ENCODE data around the gene ZSCAN5A. TPM values are rescaled to one million over a fixed set of nuclear protein-coding genes. Genes with fewer than 3 reads are reported as not detected.
"Not testable (repeated sequence)": the region's sequence is repeated elsewhere in the genome, so short reads cannot be mapped to it uniquely, and the experiment has no call there.

ZSCAN5A gene
- total RNA-seq, 1 donor from 2014 or later = 1.4 TPM

- TF ChIP-seq, protein P1, sequence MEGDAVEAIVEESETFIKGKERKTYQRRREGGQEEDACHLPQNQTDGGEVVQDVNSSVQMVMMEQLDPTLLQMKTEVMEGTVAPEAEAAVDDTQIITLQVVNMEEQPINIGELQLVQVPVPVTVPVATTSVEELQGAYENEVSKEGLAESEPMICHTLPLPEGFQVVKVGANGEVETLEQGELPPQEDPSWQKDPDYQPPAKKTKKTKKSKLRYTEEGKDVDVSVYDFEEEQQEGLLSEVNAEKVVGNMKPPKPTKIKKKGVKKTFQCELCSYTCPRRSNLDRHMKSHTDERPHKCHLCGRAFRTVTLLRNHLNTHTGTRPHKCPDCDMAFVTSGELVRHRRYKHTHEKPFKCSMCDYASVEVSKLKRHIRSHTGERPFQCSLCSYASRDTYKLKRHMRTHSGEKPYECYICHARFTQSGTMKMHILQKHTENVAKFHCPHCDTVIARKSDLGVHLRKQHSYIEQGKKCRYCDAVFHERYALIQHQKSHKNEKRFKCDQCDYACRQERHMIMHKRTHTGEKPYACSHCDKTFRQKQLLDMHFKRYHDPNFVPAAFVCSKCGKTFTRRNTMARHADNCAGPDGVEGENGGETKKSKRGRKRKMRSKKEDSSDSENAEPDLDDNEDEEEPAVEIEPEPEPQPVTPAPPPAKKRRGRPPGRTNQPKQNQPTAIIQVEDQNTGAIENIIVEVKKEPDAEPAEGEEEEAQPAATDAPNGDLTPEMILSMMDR (conservative IDR thresholded peaks at IDR 0.05; ENCODE audit: low read depth, low read length) = no peak
- H3K4me3 ChIP-seq (ENCODE audit: low read depth, low read length) = no peak overlapping the region
- DNase-seq (ENCODE audit: low read depth) = no peak
Measured at GRCh38 chr19:56308792-56309191, 5.8 kb downstream of the ZSCAN5A start.

DNA sequence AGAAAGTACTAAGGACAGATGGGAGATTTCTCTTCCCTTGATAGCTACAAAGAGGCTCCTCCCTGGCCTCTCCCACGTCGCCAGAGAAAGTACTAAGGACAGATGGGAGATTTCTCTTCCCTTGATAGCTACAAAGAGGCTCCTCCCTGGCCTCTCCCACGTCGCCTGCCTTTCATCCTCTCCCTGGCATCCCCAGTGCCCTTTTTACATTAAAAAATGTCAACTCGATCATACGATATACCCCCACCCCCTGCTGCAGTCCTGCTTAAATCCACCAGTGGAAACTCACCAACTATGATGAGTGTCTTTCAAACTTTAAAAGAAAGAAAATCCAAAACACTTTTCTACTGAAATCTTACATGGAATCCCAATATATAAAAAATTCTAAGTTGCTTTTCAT lies 7.6 kb downstream of the ZSCAN5A start:
- not testable (repeated sequence) for H3K4me3 ChIP-seq (ENCODE audit: low read depth, low read length); DNase-seq (ENCODE audit: low read depth)

- TF ChIP-seq, protein P1 (conservative IDR thresholded peaks at IDR 0.05; ENCODE audit: low read depth, low read length) = no peak
- no peak overlapping the region for H3K4me3 ChIP-seq (ENCODE audit: low read depth, low read length)
Measured at GRCh38 chr19:56306016-56306415, 8.6 kb downstream of the ZSCAN5A start.

GRCh38 chr19:56304243-56304642 lies 10.4 kb downstream of the ZSCAN5A start:
- TF ChIP-seq, protein P1 (conservative IDR thresholded peaks at IDR 0.05; ENCODE audit: low read depth, low read length) = no peak
- H3K4me3 ChIP-seq (ENCODE audit: low read depth, low read length) = no peak overlapping the region
- DNase-seq (ENCODE audit: low read depth) = no peak

More at GRCh38 chr19:56306016-56306415, 8.6 kb downstream of the ZSCAN5A start:
- no peak for DNase-seq (ENCODE audit: low read depth)

DNA sequence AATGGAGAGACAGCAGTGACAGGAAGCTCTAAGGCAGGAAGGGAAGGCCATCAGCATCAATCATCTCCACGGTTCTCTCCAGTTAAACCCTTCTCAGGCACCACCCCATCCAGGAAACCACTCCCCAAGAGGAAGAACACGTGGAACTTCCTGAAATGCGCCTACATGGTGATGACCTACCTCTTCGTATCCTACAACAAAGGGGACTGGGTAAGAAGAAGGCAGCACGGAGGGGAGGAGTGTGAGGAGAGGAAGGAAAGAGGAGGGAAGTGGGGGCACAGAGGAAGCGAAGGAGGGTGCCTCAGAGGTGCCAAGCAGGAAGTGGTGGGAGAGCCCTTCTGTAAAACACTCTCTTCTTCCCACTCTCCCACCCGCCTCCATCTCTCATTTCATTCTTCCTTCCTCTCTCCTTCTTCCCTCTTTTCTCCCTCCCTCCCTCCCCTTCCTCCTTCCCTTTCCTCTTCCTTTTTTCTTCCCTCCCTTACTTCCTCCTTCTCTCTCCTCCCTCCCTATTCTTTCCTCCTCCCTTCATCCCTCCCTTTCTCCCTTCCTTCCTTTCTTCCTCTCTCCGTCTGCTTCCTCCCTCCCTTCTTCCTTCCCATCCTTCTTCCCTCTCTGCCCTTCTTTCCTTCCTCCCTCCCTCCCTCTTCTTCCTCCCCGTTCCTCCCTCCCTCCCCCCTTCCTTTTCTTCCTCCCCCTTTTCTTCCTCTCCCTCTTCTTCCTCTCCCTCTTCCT lies 12.6 kb downstream of the ZSCAN5A start:
- TF ChIP-seq, protein P1 (conservative IDR thresholded peaks at IDR 0.05; ENCODE audit: low read depth, low read length) = no peak
- DNase-seq (ENCODE audit: low read depth) = no peak
- no peak overlapping the region for H3K4me3 ChIP-seq (ENCODE audit: low read depth, low read length)

GRCh38 chr19:56301155-56301554 lies 13.5 kb downstream of the ZSCAN5A start:
- H3K4me3 ChIP-seq (ENCODE audit: low read depth, low read length) = no peak overlapping the region
- no peak for DNase-seq (ENCODE audit: low read depth)
- TF ChIP-seq, protein P1 (conservative IDR thresholded peaks at IDR 0.05; ENCODE audit: low read depth, low read length) = no peak

DNA sequence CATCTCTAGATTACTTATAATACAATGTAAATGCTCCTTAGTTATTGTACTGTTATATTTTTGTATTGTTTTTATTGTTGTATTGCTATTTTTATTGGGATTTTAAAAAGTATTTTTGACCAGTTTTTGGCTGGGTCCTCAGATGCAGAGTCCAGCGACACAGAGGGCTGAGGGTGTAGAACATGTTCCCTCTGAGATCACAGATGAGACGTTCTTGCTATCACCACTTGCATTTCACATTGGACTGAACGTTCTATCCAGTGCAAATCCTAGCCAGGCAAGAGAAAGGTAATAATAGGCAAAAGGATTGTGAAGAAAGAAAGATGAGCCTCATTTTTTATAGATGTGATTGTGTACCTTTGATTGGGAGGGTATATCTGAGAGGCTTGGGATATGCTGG lies 15.0 kb downstream of the ZSCAN5A start:
- TF ChIP-seq, protein P1 (conservative IDR thresholded peaks at IDR 0.05; ENCODE audit: low read depth, low read length) = no peak
- H3K4me3 ChIP-seq (ENCODE audit: low read depth, low read length) = no peak overlapping the region
- DNase-seq (ENCODE audit: low read depth) = no peak
